OCI-LY7 (cell line): ENCODE results near the gene DPEP2. TPM values are rescaled to one million over a fixed set of nuclear protein-coding genes. Genes with fewer than 3 reads are reported as not detected.

Source experiments
- BruUV-seq: library from RNA; stranded (reverse); fragments of 400-500 nt; replicated peaks from 2 replicates; lab custom pipeline; 2021; lab: Mats Ljungman, UMichigan
- CTCF ChIA-PET: fragments of 300-600 bp; sonication (Branson Sonifier 250); formaldehyde crosslinking; loops from one replicate; lab custom pipeline; 2022; ENCODE audit warnings: antibody characterized with exemption; ENCODE audit not compliant: unreplicated experiment; lab: Charles Lee
- POLR2A ChIA-PET: fragments of 300-600 bp; sonication (Branson Sonifier 250); formaldehyde crosslinking; loops from one replicate; lab custom pipeline; 2022; ENCODE audit warnings: antibody characterized with exemption; lab: Charles Lee
- DNase-seq: peaks from one replicate; pipeline ENCODE4 v3.0.0-alpha.2; 2015; ENCODE audit warnings: low spot score
- H2AFZ ChIP-seq: fragments of 200-600 bp; sonication (generic), shearing (Covaris generic); 2 replicates; pipeline ENCODE4 v1.6.1; 2014; ENCODE audit warnings: mild to moderate bottlenecking, antibody characterized with exemption, low read length, moderate library complexity
- H3K27ac ChIP-seq: fragments of 200-600 bp; sonication (generic); 2 replicates; pipeline ENCODE4 v1.5.1; 2014; ENCODE audit warnings: mixed run types, low read depth, mild to moderate bottlenecking, moderate library complexity, low read length, inconsistent platforms; ENCODE audit not compliant: poor library complexity, severe bottlenecking
- H3K36me3 ChIP-seq: fragments of 200-600 bp; sonication (generic); 2 replicates; pipeline ENCODE4 v1.6.1; 2014; ENCODE audit warnings: mild to moderate bottlenecking, antibody characterized with exemption, low read length, moderate library complexity, mixed read lengths; ENCODE audit not compliant: insufficient read depth
- H3K4me1 ChIP-seq: fragments of 200-600 bp; sonication (generic); 2 replicates; pipeline ENCODE4 v1.5.1; 2014; ENCODE audit warnings: mild to moderate bottlenecking, low read length; ENCODE audit not compliant: insufficient read depth, poor library complexity, severe bottlenecking
- H3K4me2 ChIP-seq: fragments of 200-600 bp; sonication (generic); 2 replicates; pipeline ENCODE4 v1.6.1; 2014; ENCODE audit warnings: mild to moderate bottlenecking, low read length
- H3K4me3 ChIP-seq: fragments of 200-600 bp; sonication (generic); 2 replicates; pipeline ENCODE4 v1.5.1; 2014; ENCODE audit warnings: mild to moderate bottlenecking, low read depth, low read length; ENCODE audit not compliant: poor library complexity, severe bottlenecking
- H3K79me2 ChIP-seq: fragments of 200-600 bp; sonication (generic); 2 replicates; pipeline ENCODE4 v1.6.1; 2016; ENCODE audit warnings: low read depth, mild to moderate bottlenecking, low read length, moderate library complexity, mixed read lengths; ENCODE audit not compliant: insufficient read depth
- H3K9me2 ChIP-seq: fragments of 200-600 bp; sonication (generic); 2 replicates; pipeline ENCODE4 v1.6.1; 2016; ENCODE audit warnings: mild to moderate bottlenecking, low read length, mixed read lengths; ENCODE audit not compliant: insufficient read depth
- H3K9me3 ChIP-seq: fragments of 200-600 bp; sonication (generic); 2 replicates; pipeline ENCODE4 v1.6.1; 2014; ENCODE audit warnings: mild to moderate bottlenecking, mixed run types, low read length, mixed read lengths
- H4K20me1 ChIP-seq: fragments of 200-600 bp; sonication (generic); 2 replicates; pipeline ENCODE4 v1.6.1; 2014; ENCODE audit warnings: mild to moderate bottlenecking, antibody characterized with exemption, low read length, moderate library complexity, mixed read lengths; ENCODE audit not compliant: insufficient read depth
- EZH2phosphoT487 ChIP-seq: fragments of 200-600 bp; sonication (generic); IDR thresholded peaks from 2 replicates; pipeline ENCODE4 v1.6.1; 2018; ENCODE audit warnings: low read depth, borderline replicate concordance, mild to moderate bottlenecking, mixed run types, antibody characterized with exemption, low read length, moderate library complexity, mixed read lengths
- intact Hi-C: fragments of 100-400 bp; cut with micrococcal nuclease; formaldehyde crosslinking; loops from one replicate; pipeline ENCODE4 v1.10.0; 2022; ENCODE audit not compliant: unreplicated experiment
- total RNA-seq, 2 experiments: library from RNA; depleted of rRNA in 1 of 2; stranded (reverse); fragments of >200 nt in 1 of 2; shearing (Covaris generic) in 1 of 2; gene quantifications; 2 replicates each; pipeline ENCODE4 v1.2.3, GENCODE V29; 2014 to 2022
- TF ChIP-seq, protein P1 (sequence below): fragments of 200-600 bp; sonication (generic); conservative IDR thresholded peaks from 2 replicates; pipeline ENCODE4 v1.5.1; 2014; ENCODE audit warnings: mild to moderate bottlenecking, antibody characterized with exemption, low read length, moderate library complexity, mixed read lengths

The DPEP2 gene
- total RNA-seq, 2 experiments from 2014 or later = 0.22 to 0.23 TPM

DNA sequence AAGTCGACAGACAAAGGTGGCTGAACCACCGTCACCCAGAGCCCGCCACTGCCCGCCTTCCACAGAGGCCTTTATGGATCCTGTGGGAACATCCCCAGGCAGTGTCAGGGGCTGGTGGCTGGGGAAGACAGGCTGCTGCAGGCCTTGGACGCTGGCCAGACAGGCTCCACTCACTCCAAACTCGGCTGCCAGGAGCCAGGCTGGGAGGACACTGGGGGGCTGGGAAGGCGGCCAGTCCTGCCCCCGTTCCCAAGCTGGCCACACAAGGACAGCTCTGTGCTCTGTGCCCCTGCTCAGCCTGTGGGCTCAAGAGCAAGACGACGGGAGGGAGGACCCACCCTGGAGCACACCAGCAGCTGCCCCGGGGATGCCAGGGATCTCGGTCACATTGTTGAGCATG lies 47.8 kb downstream of the DPEP2 start:
- Histone ChIP-seq H3K36me3 (no peaks in the 10 kb centered on the region), H3K4me3 (no peak overlapping the region), H4K20me1 (no peaks in the 10 kb centered on the region), H3K9me3 (no peaks in the 10 kb centered on the region), H3K79me2 (no peaks in the 10 kb centered on the region), H2AFZ (no peak overlapping the region), H3K4me2 (no peak overlapping the region), H3K9me2 (no peaks in the 10 kb centered on the region), H3K4me1 (no peaks in the 10 kb centered on the region), H3K27ac (no peak overlapping the region)
- intact Hi-C loops = no loop called here
- DNase-seq = no peak
- TF ChIP-seq, protein P1, sequence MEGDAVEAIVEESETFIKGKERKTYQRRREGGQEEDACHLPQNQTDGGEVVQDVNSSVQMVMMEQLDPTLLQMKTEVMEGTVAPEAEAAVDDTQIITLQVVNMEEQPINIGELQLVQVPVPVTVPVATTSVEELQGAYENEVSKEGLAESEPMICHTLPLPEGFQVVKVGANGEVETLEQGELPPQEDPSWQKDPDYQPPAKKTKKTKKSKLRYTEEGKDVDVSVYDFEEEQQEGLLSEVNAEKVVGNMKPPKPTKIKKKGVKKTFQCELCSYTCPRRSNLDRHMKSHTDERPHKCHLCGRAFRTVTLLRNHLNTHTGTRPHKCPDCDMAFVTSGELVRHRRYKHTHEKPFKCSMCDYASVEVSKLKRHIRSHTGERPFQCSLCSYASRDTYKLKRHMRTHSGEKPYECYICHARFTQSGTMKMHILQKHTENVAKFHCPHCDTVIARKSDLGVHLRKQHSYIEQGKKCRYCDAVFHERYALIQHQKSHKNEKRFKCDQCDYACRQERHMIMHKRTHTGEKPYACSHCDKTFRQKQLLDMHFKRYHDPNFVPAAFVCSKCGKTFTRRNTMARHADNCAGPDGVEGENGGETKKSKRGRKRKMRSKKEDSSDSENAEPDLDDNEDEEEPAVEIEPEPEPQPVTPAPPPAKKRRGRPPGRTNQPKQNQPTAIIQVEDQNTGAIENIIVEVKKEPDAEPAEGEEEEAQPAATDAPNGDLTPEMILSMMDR = no peak
- TF ChIP-seq EZH2phosphoT487 = no peak
- POLR2A ChIA-PET = no interaction called here
- BruUV-seq = no TSS peak
- CTCF ChIA-PET = no interaction called here

DNA sequence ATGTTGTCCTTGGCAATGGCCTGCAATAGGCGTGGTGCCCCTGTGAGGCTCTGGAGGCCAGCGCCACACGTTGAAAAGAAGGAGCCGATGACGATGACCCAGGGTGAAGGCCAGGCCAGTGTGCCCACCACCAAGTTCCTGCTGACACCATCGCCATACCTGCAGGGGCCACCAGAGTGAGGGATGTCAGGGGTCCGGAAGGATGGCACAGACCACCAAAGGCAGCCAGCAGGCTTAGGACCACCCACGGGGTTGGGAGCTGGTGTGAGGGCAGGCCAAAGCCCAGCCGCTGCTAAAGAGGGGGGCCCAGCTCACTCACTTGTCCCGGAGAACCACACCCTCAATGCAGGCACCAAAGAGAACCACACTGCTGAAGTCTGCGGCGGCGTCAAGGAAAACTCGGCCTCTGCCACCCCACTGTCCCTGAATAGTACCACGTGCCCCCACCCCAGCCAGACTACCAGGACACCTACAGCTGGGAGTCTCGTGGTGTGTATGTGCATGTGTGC lies 48.9 kb downstream of the DPEP2 start:
- intact Hi-C loops = no loop called here
- ChIA-PET CTCF (no interaction called here), POLR2A (no interaction called here)
- Histone ChIP-seq H3K79me2 (no peaks in the 10 kb centered on the region), H4K20me1 (no peaks in the 10 kb centered on the region), H3K4me1 (no peaks in the 10 kb centered on the region), H3K9me2 (no peaks in the 10 kb centered on the region), H2AFZ (no peak overlapping the region), H3K4me2 (no peak overlapping the region), H3K9me3 (no peaks in the 10 kb centered on the region), H3K36me3 (no peaks in the 10 kb centered on the region), H3K4me3 (no peak overlapping the region), H3K27ac (no peak overlapping the region)
- no TSS peak for BruUV-seq
- no peak for DNase-seq
- no peak for TF ChIP-seq EZH2phosphoT487
- TF ChIP-seq, protein P1 = no peak

DNA sequence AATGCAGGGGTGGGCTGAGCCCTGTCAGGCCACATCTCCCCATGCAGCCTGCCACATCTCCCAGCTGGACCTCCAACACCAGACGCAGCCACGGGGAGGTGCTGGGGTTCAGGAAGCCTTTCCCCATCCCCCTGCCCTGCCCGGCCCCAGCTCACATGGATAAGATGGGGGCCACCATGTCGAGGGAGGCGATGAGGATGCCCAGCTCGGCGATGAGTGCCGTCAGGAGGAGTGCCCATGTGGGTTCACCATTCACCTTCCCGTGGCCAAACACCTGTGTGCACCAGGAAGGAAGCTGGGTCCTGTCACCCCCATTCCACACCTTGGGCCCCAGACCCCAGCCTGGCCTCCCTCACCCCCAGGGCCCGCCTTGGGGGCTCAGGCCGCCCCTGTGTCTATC lies 49.6 kb downstream of the DPEP2 start:
- TF ChIP-seq, protein P1 = 0 out of 2 replicates have a peak, but pooled peaks have one; percentile 10
- no peak for TF ChIP-seq EZH2phosphoT487
- H4K20me1 ChIP-seq = no peaks in the 10 kb centered on the region
- H3K27ac ChIP-seq = no peak overlapping the region
- no peak for DNase-seq
- no peak overlapping the region for H3K4me2 ChIP-seq
- H3K79me2 ChIP-seq = no peaks in the 10 kb centered on the region
- intact Hi-C loops = no loop called here
- no peak overlapping the region for H2AFZ ChIP-seq
- H3K9me3 ChIP-seq = no peaks in the 10 kb centered on the region
- no peaks in the 10 kb centered on the region for H3K4me1 ChIP-seq
- ChIA-PET POLR2A (interaction anchor here (0.5 kb wide), 1 partner anchor 12 kb away, joined by 4 read pairs; no protein-coding TSS in a partner anchor), CTCF (no interaction called here)
- no peaks in the 10 kb centered on the region for H3K36me3 ChIP-seq
- H3K4me3 ChIP-seq = no peak overlapping the region
- BruUV-seq = no TSS peak
- H3K9me2 ChIP-seq = no peaks in the 10 kb centered on the region
